B cell (primary cell): ENCODE results near the gene CCDC9B. TPM values are rescaled to one million over a fixed set of nuclear protein-coding genes. Genes with fewer than 3 reads are reported as not detected.

Source experiments
- ATAC-seq: fragments of 200-7000 bp; cut with Tn5 transposase; one replicate; pipeline ENCODE4 v1.10.0; 2021; ENCODE audit warnings: low read depth, mild to moderate bottlenecking, moderate number of reproducible peaks, moderate library complexity
- CTCF ChIA-PET: fragments of 350-600 bp; sonication (Branson Sonifier 250); formaldehyde crosslinking; loops from one replicate; lab custom pipeline; 2021; ENCODE audit warnings: antibody characterized with exemption, inconsistent platforms; lab: Charles Lee
- POLR2A ChIA-PET: fragments of 350-600 bp; sonication (Branson Sonifier 250); formaldehyde crosslinking; loops from one replicate; lab custom pipeline; 2021; ENCODE audit warnings: antibody characterized with exemption; lab: Charles Lee
- DNase-seq: peaks from one replicate; pipeline ENCODE4 v3.0.0; 2013
- H2AFZ ChIP-seq: 2 replicates; pipeline ENCODE4 v1.6.1; 2012; ENCODE audit warnings: mild to moderate bottlenecking, low read depth, low read length; ENCODE audit not compliant: insufficient read depth, poor library complexity, severe bottlenecking
- H3K27ac ChIP-seq, 2 donors: 1 replicate in 1 of 2; 2 replicates in 1 of 2; pipeline ENCODE4 v1.5.1; 2012 to 2013; ENCODE audit warnings: low read length in 2 of 2, mild to moderate bottlenecking in 2 of 2, moderate library complexity in 1 of 2
- H3K27me3 ChIP-seq, 4 experiments: fragments of 200-600 bp in 1 of 4; sonication (generic) in 1 of 4; replicated peaks in 1 of 4; 1 replicate in 2 of 4; 2 replicates in 2 of 4; pipeline versions ENCODE4 v1.6.1 to v1.7.0; 2013 to 2016; ENCODE audit warnings: low read length in 3 of 4, mild to moderate bottlenecking in 2 of 4, mixed read lengths in 1 of 4, moderate library complexity in 1 of 4; ENCODE audit not compliant: insufficient read depth in 4 of 4, control insufficient read depth in 3 of 4; ENCODE audit errors: control extremely low read depth in 1 of 4
- H3K36me3 ChIP-seq, 2 experiments: replicated peaks in 1 of 2; 1 replicate in 1 of 2; 2 replicates in 1 of 2; pipeline versions ENCODE4 v1.6.1 to v1.7.1; 2013; ENCODE audit warnings: low read length in 1 of 2; ENCODE audit not compliant: insufficient read depth in 2 of 2, control insufficient read depth in 1 of 2; ENCODE audit errors: control extremely low read depth in 1 of 2, extremely low read depth in 1 of 2
- H3K4me1 ChIP-seq, 2 donors: fragments of 200-600 bp in 1 of 2; sonication (generic) in 1 of 2; 1 replicate in 1 of 2; 2 replicates in 1 of 2; pipeline versions ENCODE4 v1.5.1 to v1.6.1; 2013 to 2017; ENCODE audit warnings: low read length in 2 of 2; ENCODE audit not compliant: control insufficient read depth in 2 of 2, insufficient read depth in 2 of 2
- H3K4me2 ChIP-seq: replicated peaks from 2 replicates; pipeline ENCODE3; 2012; ENCODE audit warnings: mild to moderate bottlenecking, low read depth, low read length; ENCODE audit not compliant: poor library complexity, severe bottlenecking
- H3K4me3 ChIP-seq, 5 experiments: fragments of 200-600 bp in 1 of 5; sonication (generic) in 1 of 5; 1 replicate in 3 of 5; 2 replicates in 2 of 5; pipeline versions ENCODE4 v1.5.1 to v1.7.0; 2011 to 2016; ENCODE audit warnings: low read length in 4 of 5, mild to moderate bottlenecking in 4 of 5, low read depth in 2 of 5, control low read depth in 1 of 5, moderate library complexity in 1 of 5; ENCODE audit not compliant: insufficient read depth in 1 of 5; ENCODE audit errors: control extremely low read depth in 1 of 5, extremely low read depth in 1 of 5
- H3K79me2 ChIP-seq: fragments of 200-600 bp; sonication (generic); one replicate; pipeline ENCODE4 v1.6.0; 2016; ENCODE audit warnings: low read length; ENCODE audit not compliant: control insufficient read depth, insufficient read depth
- H3K9ac ChIP-seq: fragments of 200-600 bp; sonication (generic); 2 replicates; pipeline ENCODE4 v1.6.1; 2017; ENCODE audit warnings: mild to moderate bottlenecking, low read length, moderate library complexity
- H3K9me3 ChIP-seq, 3 donors: one replicate each; pipeline versions ENCODE4 v1.6.1 to v1.7.1; 2013; ENCODE audit warnings: low read length in 2 of 3; ENCODE audit not compliant: control insufficient read depth in 2 of 3, insufficient read depth in 1 of 3; ENCODE audit errors: control extremely low read depth in 1 of 3
- H4K20me1 ChIP-seq: 2 replicates; pipeline ENCODE4 v1.6.0; 2012; ENCODE audit warnings: mild to moderate bottlenecking, low read length; ENCODE audit not compliant: insufficient read depth, control insufficient read depth, poor library complexity, severe bottlenecking
- H3K27ac Mint-ChIP-seq: one replicate; pipeline ENCODE4 v1.8.0; 2021; ENCODE audit warnings: mixed read lengths
- H3K27me3 Mint-ChIP-seq: one replicate; pipeline ENCODE4 v1.8.0; 2021; ENCODE audit warnings: mixed read lengths
- H3K4me1 Mint-ChIP-seq: one replicate; pipeline ENCODE4 v1.8.0; 2021; ENCODE audit warnings: mixed read lengths
- H3K4me3 Mint-ChIP-seq: one replicate; pipeline ENCODE4 v1.8.0; 2021; ENCODE audit warnings: mixed read lengths
- H3K9me3 Mint-ChIP-seq: one replicate; pipeline ENCODE4 v1.8.0; 2022; ENCODE audit warnings: mixed read lengths; ENCODE audit not compliant: insufficient read depth
- CTCF ChIP-seq: fragments of 200-600 bp; IDR thresholded peaks from one replicate; pipeline ENCODE4 v1.8.0; 2022; ENCODE audit warnings: antibody characterized with exemption, mild to moderate bottlenecking
- EZH2 ChIP-seq: IDR thresholded peaks from 2 replicates; pipeline ENCODE4 v1.6.1; 2012; ENCODE audit warnings: borderline replicate concordance, low read depth, mild to moderate bottlenecking, moderate library complexity, low read length; ENCODE audit not compliant: insufficient read depth, poor library complexity, severe bottlenecking
- WGBS: methylation state at CpG from one replicate; pipeline ENCODE4 v1.1.5; 2013; ENCODE audit warnings: missing lambda C conversion rate; ENCODE audit not compliant: insufficient coverage; 5-methylcytosine and 5-hydroxymethylcytosine counted together
- intact Hi-C: fragments of 100-400 bp; cut with micrococcal nuclease; formaldehyde crosslinking; loops from one replicate; pipeline ENCODE4 v1.10.0; 2022
- polyA plus RNA-seq: library from polyadenylated mRNA; depleted of rRNA; stranded (reverse); fragments of >200 nt; gene quantifications from 2 replicates; pipeline ENCODE4 v1.2.3, GENCODE V29; 2012
- total RNA-seq, 2 donors: library from RNA; stranded (reverse); fragments of 120-200 nt in 1 of 2; gene quantifications; 1 replicate in 1 of 2; 2 replicates in 1 of 2; pipeline versions ENCODE4 v1.2.3 to v1.2.4, GENCODE V29; 2013 to 2022

The CCDC9B gene
- total and polyA plus RNA-seq, 2 donors (not counting 1 experiment from before 2014, with no cell fraction given), result 1.6 to 2.4 TPM

GRCh38 chr15:40346579-40347558 lies 6.1 kb upstream of the CCDC9B start:
- H3K4me3 Mint-ChIP-seq, result no peak overlapping the region
- no peak overlapping the region for H3K9ac ChIP-seq
- no peak overlapping the region for H3K4me3 ChIP-seq
- no peaks in the 10 kb centered on the region for H3K9me3 Mint-ChIP-seq
- ChIA-PET POLR2A (no interaction called here), CTCF (interaction anchor here (0.6 to 15.0 kb wide), 3 partner anchors 10 to 514 kb away, joined by 3 to 308 read pairs (median 3); no protein-coding TSS in a partner anchor)
- H3K27me3 ChIP-seq, result no peaks in the 10 kb centered on the region
- no peaks in the 10 kb centered on the region for H3K36me3 ChIP-seq
- TF ChIP-seq CTCF (no peak), EZH2 (no peak)
- H4K20me1 ChIP-seq, result no peaks in the 10 kb centered on the region
- no peaks in the 10 kb centered on the region for H3K4me1 ChIP-seq
- no peak overlapping the region for H3K27ac Mint-ChIP-seq
- intact Hi-C loops, result no loop called here
- no peak overlapping the region for H2AFZ ChIP-seq
- H3K79me2 ChIP-seq, result no peaks in the 10 kb centered on the region
- no peak overlapping the region for H3K4me2 ChIP-seq
- no peak for ATAC-seq
- no peak overlapping the region for H3K27ac ChIP-seq
- WGBS, result 94% methylated on average over 15 of the region's 15 CpGs
- no peaks in the 10 kb centered on the region for H3K9me3 ChIP-seq
- no peaks in the 10 kb centered on the region for H3K4me1 Mint-ChIP-seq
- H3K27me3 Mint-ChIP-seq, result no peaks in the 10 kb centered on the region
- DNase-seq, result no peak
